Right atrium auricular region (tissue), 2 donors: ENCODE results near the gene PAX6. TPM values are rescaled to one million over a fixed set of nuclear protein-coding genes. Genes with fewer than 3 reads are reported as not detected.

ENCODE experiments used
- DNase-seq: peaks from one replicate; pipeline ENCODE4 v3.0.0-alpha.2; 2019; ENCODE audit warnings: low spot score
- H3K27ac ChIP-seq, 2 donors: fragments of 200-600 bp; sonication (generic); 1 replicate in 1 of 2; 2 replicates in 1 of 2; pipeline ENCODE4 v1.5.1; 2016 to 2019
- H3K27me3 ChIP-seq, 2 donors: fragments of 200-600 bp; sonication (generic); one replicate each; pipeline versions ENCODE4 v1.5.1 to v1.6.0; 2017 to 2019
- H3K36me3 ChIP-seq: fragments of 200-600 bp; sonication (generic); one replicate; pipeline ENCODE4 v1.5.1; 2016
- H3K4me1 ChIP-seq, 2 donors: fragments of 200-600 bp; sonication (generic); one replicate each; pipeline versions ENCODE4 v1.5.1 to v1.6.0; 2017 to 2019
- H3K4me3 ChIP-seq, 2 donors: fragments of 200-600 bp; sonication (generic); 1 replicate in 1 of 2; 2 replicates in 1 of 2; pipeline ENCODE4 v1.5.1; 2017 to 2019; ENCODE audit warnings: mild to moderate bottlenecking in 1 of 2, moderate library complexity in 1 of 2
- H3K9me3 ChIP-seq, 2 donors: fragments of 200-600 bp; sonication (generic); one replicate each; pipeline ENCODE4 v1.5.1; 2019
- CTCF ChIP-seq, 2 donors: fragments of 200-600 bp; sonication (generic); IDR thresholded peaks; one replicate each; pipeline ENCODE4 v1.5.1; 2019; ENCODE audit warnings: antibody characterized with exemption in 2 of 2
- total RNA-seq, 2 donors: library from RNA; depleted of rRNA; stranded (reverse); fragments of >200 nt; gene quantifications; one replicate each; pipeline ENCODE4 v1.1.0, GENCODE V29; 2016

Gene PAX6
- total RNA-seq, 2 donors from 2014 or later = not detected

DNA sequence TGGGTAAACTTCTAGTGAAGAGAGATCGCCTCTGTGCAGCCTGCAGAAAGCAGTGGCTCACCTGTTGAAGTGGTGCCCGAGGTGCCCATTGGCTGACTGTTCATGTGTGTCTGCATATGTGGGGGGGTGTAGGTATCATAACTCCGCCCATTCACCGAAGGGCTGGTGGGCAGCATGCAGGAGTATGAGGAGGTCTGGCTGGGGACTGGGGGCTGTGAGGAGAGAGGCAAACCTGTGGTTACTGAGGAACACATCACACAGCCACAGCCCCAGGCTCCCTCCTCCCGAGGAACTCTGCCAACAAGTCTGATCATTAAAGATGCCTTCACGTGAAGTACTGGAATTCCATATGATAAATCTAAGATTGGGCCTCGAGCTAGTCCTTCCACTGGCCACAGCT lies 20.5 kb downstream of the PAX6 start:
- Histone ChIP-seq H3K27me3 (no peaks in the 10 kb centered on the region), H3K36me3 (no peaks in the 10 kb centered on the region), H3K9me3 (no peaks in the 10 kb centered on the region), H3K4me1 (no peaks in the 10 kb centered on the region), H3K27ac (no peak overlapping the region), H3K4me3 (no peak overlapping the region)
- no peak for TF ChIP-seq CTCF (IDR thresholded peaks at IDR 0.05)
- no peak for DNase-seq

DNA sequence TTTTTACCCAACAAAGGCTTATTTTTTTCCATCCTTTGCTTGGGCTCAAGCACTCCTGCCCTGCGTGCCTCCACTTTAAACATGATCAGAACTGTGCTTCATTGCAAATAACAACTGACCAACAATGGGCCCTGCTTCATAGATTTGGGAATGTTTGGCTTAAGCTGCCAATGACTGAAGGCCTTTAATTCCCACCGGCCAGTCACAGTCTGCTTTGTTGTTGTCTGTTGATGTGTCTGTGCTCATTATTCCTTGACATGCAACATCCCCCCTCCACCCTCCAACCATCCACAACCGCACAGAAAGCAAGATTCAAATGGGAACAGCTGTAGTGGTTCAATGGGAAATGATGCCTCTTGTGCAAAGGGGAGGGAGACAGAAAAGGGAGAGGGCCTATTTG lies 23.0 kb downstream of the PAX6 start:
- TF ChIP-seq CTCF (IDR thresholded peaks at IDR 0.05) = no peak
- Histone ChIP-seq H3K9me3 (no peaks in the 10 kb centered on the region), H3K27ac (no peak overlapping the region), H3K36me3 (no peaks in the 10 kb centered on the region), H3K27me3 (no peaks in the 10 kb centered on the region), H3K4me1 (no peaks in the 10 kb centered on the region), H3K4me3 (no peak overlapping the region)
- no peak for DNase-seq

- Histone ChIP-seq H3K27me3 (no peaks in the 10 kb centered on the region), H3K27ac (no peak overlapping the region), H3K4me1 (no peaks in the 10 kb centered on the region), H3K4me3 (no peak overlapping the region), H3K36me3 (no peaks in the 10 kb centered on the region), H3K9me3 (no peaks in the 10 kb centered on the region)
- TF ChIP-seq CTCF (IDR thresholded peaks at IDR 0.05) = no peak
- DNase-seq = no peak
Observed at GRCh38 chr11:31786996-31787685, 24.0 kb downstream of the PAX6 start.

DNA sequence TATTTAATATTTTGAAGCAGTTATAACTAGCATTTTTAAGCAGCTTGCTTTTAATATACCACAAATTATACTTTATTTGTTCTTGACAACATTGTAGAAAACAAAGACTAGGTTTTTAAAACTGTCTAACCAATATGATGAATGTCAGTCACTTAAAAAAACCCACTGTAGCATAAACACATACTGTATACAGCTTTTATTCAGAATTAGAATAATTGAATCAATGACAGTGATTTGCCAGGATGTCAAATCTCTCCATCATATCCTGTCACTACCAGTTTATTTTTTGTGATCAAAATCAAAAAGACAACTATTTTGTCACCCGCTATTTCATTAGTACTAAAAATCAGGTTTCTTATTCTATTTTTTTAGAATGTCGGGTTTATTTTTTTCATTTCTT lies 26.5 kb downstream of the PAX6 start:
- H3K27ac ChIP-seq = no peak overlapping the region
- no peak for TF ChIP-seq CTCF (IDR thresholded peaks at IDR 0.05)
- H3K4me3 ChIP-seq = no peak overlapping the region
- DNase-seq = no peak
- no peaks in the 10 kb centered on the region for H3K36me3 ChIP-seq
- H3K9me3 ChIP-seq = no peaks in the 10 kb centered on the region
- no peaks in the 10 kb centered on the region for H3K4me1 ChIP-seq
- H3K27me3 ChIP-seq = no peaks in the 10 kb centered on the region

- no peak overlapping the region for H3K27ac ChIP-seq
- no peaks in the 10 kb centered on the region for H3K27me3 ChIP-seq
- H3K4me3 ChIP-seq = no peak overlapping the region
- no peak for DNase-seq
- no peaks in the 10 kb centered on the region for H3K36me3 ChIP-seq
- no peaks in the 10 kb centered on the region for H3K4me1 ChIP-seq
- TF ChIP-seq CTCF (IDR thresholded peaks at IDR 0.05) = no peak
- no peaks in the 10 kb centered on the region for H3K9me3 ChIP-seq
Observed at GRCh38 chr11:31783252-31783651, 27.9 kb downstream of the PAX6 start.

GRCh38 chr11:31782257-31782656 lies 28.9 kb downstream of the PAX6 start:
- Histone ChIP-seq H3K4me1 (no peaks in the 10 kb centered on the region), H3K4me3 (no peak overlapping the region), H3K27me3 (no peaks in the 10 kb centered on the region), H3K36me3 (no peaks in the 10 kb centered on the region), H3K9me3 (no peaks in the 10 kb centered on the region), H3K27ac (no peak overlapping the region)
- DNase-seq = no peak
- TF ChIP-seq CTCF (IDR thresholded peaks at IDR 0.05) = no peak
